Colonic mucosa (tissue), 4 donors: ENCODE results near the gene CDH8. TPM values are rescaled to one million over a fixed set of nuclear protein-coding genes. Genes with fewer than 3 reads are reported as not detected.

ENCODE experiments used
- DNase-seq: peaks from one replicate; pipeline ENCODE4 v3.0.0-alpha.2; 2020
- H3K27ac ChIP-seq: fragments of 200-600 bp; one replicate; pipeline ENCODE4 v1.8.0; 2021
- H3K27me3 ChIP-seq: fragments of 200-600 bp; one replicate; pipeline ENCODE4 v1.8.0; 2021
- H3K36me3 ChIP-seq: fragments of 200-600 bp; one replicate; pipeline ENCODE4 v1.8.0; 2021
- H3K4me1 ChIP-seq: fragments of 200-600 bp; one replicate; pipeline ENCODE4 v1.8.0; 2021; ENCODE audit warnings: mild to moderate bottlenecking
- H3K4me3 ChIP-seq: fragments of 200-600 bp; one replicate; pipeline ENCODE4 v1.8.0; 2021
- H3K9ac ChIP-seq, 2 donors: one replicate each; pipeline ENCODE4 v1.7.0; 2013; ENCODE audit warnings: control low read depth in 2 of 2, low read depth in 2 of 2, low read length in 2 of 2
- H3K9me3 ChIP-seq: fragments of 200-600 bp; one replicate; pipeline ENCODE4 v1.8.0; 2021
- CTCF ChIP-seq: fragments of 200-600 bp; IDR thresholded peaks from one replicate; pipeline ENCODE4 v1.8.0; 2022; ENCODE audit warnings: antibody characterized with exemption, mild to moderate bottlenecking
- intact Hi-C: fragments of 100-400 bp; cut with DNase I; formaldehyde crosslinking; loops from one replicate; pipeline ENCODE4 v1.14.1; 2022
- total RNA-seq, 2 donors: library from RNA; stranded (reverse); fragmentation: NEBNext Ultra II Directional in 1 of 2; extraction: Animal tissue kit (Norgen Biotek cat#: 25700) in 1 of 2; gene quantifications; one replicate each; pipeline ENCODE4 v1.2.1, GENCODE V29; 2021
- donor health status: healthy.
- donor health status: DM: no; HTN: no; CAD: no.
- donor health status: DM: no; HTN: no; CAD: no.

CDH8 gene
- total RNA-seq, 2 donors from 2014 or later: 0.13 to 0.69 TPM

GRCh38 chr16:61915569-61915968, 120.7 kb downstream of the CDH8 start:
- Histone ChIP-seq H3K27ac (no peak overlapping the region), H3K4me3 (no peak overlapping the region), H3K4me1 (no peaks in the 10 kb centered on the region), H3K9ac (no peak overlapping the region), H3K27me3 (no peaks in the 10 kb centered on the region), H3K9me3 (no peaks in the 10 kb centered on the region), H3K36me3 (no peaks in the 10 kb centered on the region)
- intact Hi-C loops: no loop called here
- no peak for DNase-seq
- TF ChIP-seq CTCF: no peak

- H3K36me3 ChIP-seq: no peaks in the 10 kb centered on the region
- no peak overlapping the region for H3K27ac ChIP-seq
- no peak overlapping the region for H3K4me3 ChIP-seq
- no peak for TF ChIP-seq CTCF
- DNase-seq: no peak
- no peaks in the 10 kb centered on the region for H3K9me3 ChIP-seq
- intact Hi-C loops: no loop called here
- H3K27me3 ChIP-seq: no peaks in the 10 kb centered on the region
- no peaks in the 10 kb centered on the region for H3K4me1 ChIP-seq
- no peak overlapping the region for H3K9ac ChIP-seq
Measured at GRCh38 chr16:61909074-61909473, 127.2 kb downstream of the CDH8 start.

GRCh38 chr16:61908426-61908825, 127.8 kb downstream of the CDH8 start:
- intact Hi-C loops: no loop called here
- TF ChIP-seq CTCF: no peak
- DNase-seq: no peak
- Histone ChIP-seq H3K36me3 (no peaks in the 10 kb centered on the region), H3K9me3 (no peaks in the 10 kb centered on the region), H3K9ac (no peak overlapping the region), H3K4me3 (no peak overlapping the region), H3K27me3 (no peaks in the 10 kb centered on the region), H3K27ac (no peak overlapping the region), H3K4me1 (no peaks in the 10 kb centered on the region)

GRCh38 chr16:61901689-61902088, 134.5 kb downstream of the CDH8 start:
- Histone ChIP-seq H3K4me1 (no peaks in the 10 kb centered on the region), H3K27me3 (no peaks in the 10 kb centered on the region), H3K9me3 (no peaks in the 10 kb centered on the region), H3K27ac (no peak overlapping the region), H3K36me3 (no peaks in the 10 kb centered on the region), H3K4me3 (no peak overlapping the region), H3K9ac (no peak overlapping the region)
- DNase-seq: no peak
- no peak for TF ChIP-seq CTCF
- intact Hi-C loops: no loop called here

GRCh38 chr16:61900482-61900881, 135.8 kb downstream of the CDH8 start:
- Histone ChIP-seq H3K9me3 (no peaks in the 10 kb centered on the region), H3K4me1 (no peaks in the 10 kb centered on the region), H3K27ac (no peak overlapping the region), H3K27me3 (no peaks in the 10 kb centered on the region), H3K36me3 (no peaks in the 10 kb centered on the region), H3K9ac (no peak overlapping the region), H3K4me3 (no peak overlapping the region)
- DNase-seq: no peak
- no peak for TF ChIP-seq CTCF
- intact Hi-C loops: no loop called here

- no peak for TF ChIP-seq CTCF
- no peaks in the 10 kb centered on the region for H3K9me3 ChIP-seq
- H3K27ac ChIP-seq: no peak overlapping the region
Measured at GRCh38 chr16:61897657-61898056, 138.6 kb downstream of the CDH8 start.

More at GRCh38 chr16:61897657-61898056, 138.6 kb downstream of the CDH8 start:
- no peak for DNase-seq
- intact Hi-C loops: no loop called here
- Histone ChIP-seq H3K36me3 (no peaks in the 10 kb centered on the region), H3K4me1 (no peaks in the 10 kb centered on the region), H3K27me3 (no peaks in the 10 kb centered on the region), H3K4me3 (no peak overlapping the region), H3K9ac (no peak overlapping the region)
